ENCODE results near the gene SHISAL1.

SHISAL1 gene

GRCh38 chr22:44347549-44347948, 34.8 kb upstream of the SHISAL1 start:
- H3K36me3 ChIP-seq, result no peaks in the 10 kb centered on the region
- 0 out of 2 replicates have a peak, but pooled peaks cover 3% of the 10 kb centered on the region for H3K4me1 ChIP-seq
- H3K27me3 ChIP-seq, result no peaks in the 10 kb centered on the region
- no peak for DNase-seq
- TF ChIP-seq, protein P1, sequence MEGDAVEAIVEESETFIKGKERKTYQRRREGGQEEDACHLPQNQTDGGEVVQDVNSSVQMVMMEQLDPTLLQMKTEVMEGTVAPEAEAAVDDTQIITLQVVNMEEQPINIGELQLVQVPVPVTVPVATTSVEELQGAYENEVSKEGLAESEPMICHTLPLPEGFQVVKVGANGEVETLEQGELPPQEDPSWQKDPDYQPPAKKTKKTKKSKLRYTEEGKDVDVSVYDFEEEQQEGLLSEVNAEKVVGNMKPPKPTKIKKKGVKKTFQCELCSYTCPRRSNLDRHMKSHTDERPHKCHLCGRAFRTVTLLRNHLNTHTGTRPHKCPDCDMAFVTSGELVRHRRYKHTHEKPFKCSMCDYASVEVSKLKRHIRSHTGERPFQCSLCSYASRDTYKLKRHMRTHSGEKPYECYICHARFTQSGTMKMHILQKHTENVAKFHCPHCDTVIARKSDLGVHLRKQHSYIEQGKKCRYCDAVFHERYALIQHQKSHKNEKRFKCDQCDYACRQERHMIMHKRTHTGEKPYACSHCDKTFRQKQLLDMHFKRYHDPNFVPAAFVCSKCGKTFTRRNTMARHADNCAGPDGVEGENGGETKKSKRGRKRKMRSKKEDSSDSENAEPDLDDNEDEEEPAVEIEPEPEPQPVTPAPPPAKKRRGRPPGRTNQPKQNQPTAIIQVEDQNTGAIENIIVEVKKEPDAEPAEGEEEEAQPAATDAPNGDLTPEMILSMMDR (IDR thresholded peaks at IDR 0.05; ENCODE audit: low read depth, low read length), result no peak
- no peak overlapping the region for H3K4me3 ChIP-seq (ENCODE audit: low read depth, low read length)
- no peaks in the 10 kb centered on the region for H3K9me3 ChIP-seq

DNA sequence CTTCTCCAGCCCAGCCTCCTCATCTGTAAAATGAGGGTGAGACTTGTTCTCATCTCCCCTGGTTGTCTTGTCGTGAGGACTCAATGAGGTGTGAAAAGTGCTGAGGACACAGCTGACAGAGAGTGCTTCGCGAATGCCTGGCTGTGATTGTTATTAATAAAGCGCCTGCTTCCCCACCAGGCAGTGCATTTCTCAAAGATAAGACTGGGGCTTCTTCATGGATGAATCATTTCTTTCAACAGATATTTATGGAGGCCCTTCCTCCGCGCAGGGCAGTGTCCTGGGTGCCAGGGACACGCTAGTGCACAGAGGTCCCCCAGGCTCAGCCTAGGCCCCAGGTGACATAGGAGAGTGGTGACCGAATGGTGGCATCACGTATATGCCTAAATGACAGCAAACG, 34.3 kb upstream of the SHISAL1 start:
- 0 out of 2 replicates have a peak, but pooled peaks cover 3% of the 10 kb centered on the region for H3K4me1 ChIP-seq
- DNase-seq, result no peak
- TF ChIP-seq, protein P1 (IDR thresholded peaks at IDR 0.05; ENCODE audit: low read depth, low read length), result no peak
- H3K9me3 ChIP-seq, result no peaks in the 10 kb centered on the region
- H3K4me3 ChIP-seq (ENCODE audit: low read depth, low read length), result no peak overlapping the region
- no peaks in the 10 kb centered on the region for H3K27me3 ChIP-seq
- no peaks in the 10 kb centered on the region for H3K36me3 ChIP-seq

GRCh38 chr22:44345872-44346271, 33.1 kb upstream of the SHISAL1 start:
- H3K36me3 ChIP-seq, result no peaks in the 10 kb centered on the region
- no peaks in the 10 kb centered on the region for H3K9me3 ChIP-seq
- H3K4me3 ChIP-seq (ENCODE audit: low read depth, low read length), result no peak overlapping the region
- 0 out of 2 replicates have a peak, but pooled peaks cover 3% of the 10 kb centered on the region for H3K4me1 ChIP-seq
- TF ChIP-seq, protein P1 (IDR thresholded peaks at IDR 0.05; ENCODE audit: low read depth, low read length), result no peak
- H3K27me3 ChIP-seq, result no peaks in the 10 kb centered on the region
- no peak for DNase-seq

DNA sequence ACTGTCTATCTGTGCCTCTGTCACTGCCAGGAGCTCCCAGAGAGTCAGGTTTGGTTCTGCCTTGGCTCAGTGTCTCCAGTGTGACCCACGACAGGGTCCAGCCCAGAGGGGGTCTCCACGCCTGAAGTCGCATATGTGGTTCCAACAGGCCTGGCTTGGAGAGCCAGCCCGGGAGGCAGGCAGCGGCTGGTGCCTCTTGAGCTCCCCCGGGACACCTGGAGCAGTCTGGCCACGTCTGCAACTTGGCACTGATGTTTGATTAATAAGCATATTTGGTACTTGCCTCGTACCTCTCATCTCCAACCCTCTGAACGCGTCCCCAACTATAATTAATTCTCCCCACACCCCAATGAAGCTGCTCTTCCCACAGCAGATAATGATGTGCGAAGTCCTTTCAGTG, 31.7 kb upstream of the SHISAL1 start:
- Histone ChIP-seq H3K4me3 (ENCODE audit: low read depth, low read length) (no peak overlapping the region), H3K36me3 (no peaks in the 10 kb centered on the region), H3K27me3 (no peaks in the 10 kb centered on the region), H3K4me1 (0 out of 2 replicates have a peak, but pooled peaks cover 3% of the 10 kb centered on the region), H3K9me3 (no peaks in the 10 kb centered on the region)
- no peak for DNase-seq
- TF ChIP-seq, protein P1 (IDR thresholded peaks at IDR 0.05; ENCODE audit: low read depth, low read length), result no peak

DNA sequence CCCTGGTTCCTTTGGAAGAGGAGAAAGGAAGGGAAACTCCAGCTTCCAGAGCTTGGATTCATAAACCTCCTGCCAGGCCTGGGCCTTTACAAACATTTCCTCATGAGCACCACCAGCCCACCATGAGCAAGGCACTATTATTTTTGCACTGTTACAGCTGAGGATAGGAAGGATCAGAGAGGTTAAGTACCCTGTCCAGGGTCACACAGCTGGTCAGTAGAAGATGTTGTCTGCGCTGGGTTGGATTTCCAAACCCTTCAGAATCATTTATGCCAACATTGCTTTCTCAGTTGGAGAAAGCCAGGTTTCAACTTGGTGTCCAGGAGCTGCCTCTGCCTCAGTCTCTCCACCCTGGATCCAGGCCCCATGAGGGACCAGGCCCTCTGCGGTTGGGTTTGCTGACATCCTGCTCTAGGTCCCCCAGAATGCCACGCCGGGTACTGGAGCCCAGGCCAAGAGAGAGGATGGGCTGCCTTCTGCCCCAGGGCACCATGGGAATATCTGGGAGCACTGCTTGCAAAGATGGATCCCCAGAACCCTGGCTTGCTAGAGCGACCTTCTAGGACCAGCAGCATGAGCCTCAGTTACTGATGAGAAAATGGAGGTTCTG, 29.7 kb upstream of the SHISAL1 start:
- Histone ChIP-seq H3K9me3 (no peaks in the 10 kb centered on the region), H3K4me1 (peaks cover 4% of the 10 kb centered on the region; the same call in 1 of the 2 replicates), H3K4me3 (ENCODE audit: low read depth, low read length) (no peak overlapping the region), H3K36me3 (no peaks in the 10 kb centered on the region), H3K27me3 (no peaks in the 10 kb centered on the region)
- no peak for DNase-seq
- TF ChIP-seq, protein P1 (IDR thresholded peaks at IDR 0.05; ENCODE audit: low read depth, low read length), result no peak
